Measurements from ENCODE around the gene ACKR4. TPM values are rescaled to one million over a fixed set of nuclear protein-coding genes. Genes with fewer than 3 reads are reported as not detected.
"Not testable (repeated sequence)": the region's sequence is repeated elsewhere in the genome, so short reads cannot be mapped to it uniquely, and the experiment has no call there.

The ACKR4 gene
- total RNA-seq, 2 donors from 2014 or later: 7.3 to 13.5 TPM

GRCh38 chr3:132553826-132554225 is 43.2 kb upstream of the ACKR4 start:
- Histone ChIP-seq H3K9me3 (no peaks in the 10 kb centered on the region), H3K4me1 (ENCODE audit: control insufficient read depth in 1 of 2, low read depth in 2 of 2) (peaks cover 18 to 19% of the 10 kb centered on the region in 2 donors), H3K36me3 (no peaks in the 10 kb centered on the region), H3K27me3 (replicated peaks; ENCODE audit: insufficient read depth) (no peaks in the 10 kb centered on the region), H3K4me3 (no peak overlapping the region), H3K27ac (no peak overlapping the region)
- DNase-seq (ENCODE audit: low spot score): no peak
- no peak for TF ChIP-seq CTCF (IDR thresholded peaks at IDR 0.05)
- ATAC-seq (ENCODE audit: insufficient number of reproducible peaks, low FRiP score, low read depth): no peak

- Histone ChIP-seq H3K36me3 (no peaks in the 10 kb centered on the region), H3K27ac (no peak overlapping the region), H3K4me1 (ENCODE audit: control insufficient read depth in 1 of 2, low read depth in 2 of 2) (peaks cover 18 to 19% of the 10 kb centered on the region in 2 donors), H3K9me3 (no peaks in the 10 kb centered on the region), H3K4me3 (no peak overlapping the region), H3K27me3 (replicated peaks; ENCODE audit: insufficient read depth) (no peaks in the 10 kb centered on the region)
- no peak for DNase-seq (ENCODE audit: low spot score)
- TF ChIP-seq CTCF (IDR thresholded peaks at IDR 0.05): no peak
- ATAC-seq (ENCODE audit: insufficient number of reproducible peaks, low FRiP score, low read depth): no peak
Observed at GRCh38 chr3:132554437-132554836, 42.6 kb upstream of the ACKR4 start.

GRCh38 chr3:132555306-132556035 is 41.6 kb upstream of the ACKR4 start:
- no peak for TF ChIP-seq CTCF (IDR thresholded peaks at IDR 0.05)
- no peak overlapping the region for H3K27ac ChIP-seq
- H3K36me3 ChIP-seq: no peaks in the 10 kb centered on the region
- H3K4me3 ChIP-seq: no peak overlapping the region
- H3K27me3 ChIP-seq (replicated peaks; ENCODE audit: insufficient read depth): no peaks in the 10 kb centered on the region
- peaks cover 9 to 11% of the 10 kb centered on the region in 2 donors for H3K4me1 ChIP-seq (ENCODE audit: control insufficient read depth in 1 of 2, low read depth in 2 of 2)
- H3K9me3 ChIP-seq: no peaks in the 10 kb centered on the region
- ATAC-seq (ENCODE audit: insufficient number of reproducible peaks, low FRiP score, low read depth): no peak
- DNase-seq (ENCODE audit: low spot score): no peak

GRCh38 chr3:132556036-132556386 is 41.1 kb upstream of the ACKR4 start:
- H3K9me3 ChIP-seq; H3K27me3 ChIP-seq (replicated peaks; ENCODE audit: insufficient read depth); H3K4me3 ChIP-seq; ATAC-seq (ENCODE audit: insufficient number of reproducible peaks, low FRiP score, low read depth); H3K27ac ChIP-seq; H3K36me3 ChIP-seq; H3K4me1 ChIP-seq (ENCODE audit: control insufficient read depth in 1 of 2, low read depth in 2 of 2); DNase-seq (ENCODE audit: low spot score): not testable (repeated sequence)

- Histone ChIP-seq H3K27me3 (replicated peaks; ENCODE audit: insufficient read depth) (no peaks in the 10 kb centered on the region), H3K36me3 (no peaks in the 10 kb centered on the region), H3K4me3 (no peak overlapping the region), H3K9me3 (no peaks in the 10 kb centered on the region), H3K27ac (no peak overlapping the region), H3K4me1 (ENCODE audit: control insufficient read depth in 1 of 2, low read depth in 2 of 2) (no peaks in the 10 kb centered on the region)
- no peak for TF ChIP-seq CTCF (IDR thresholded peaks at IDR 0.05)
- ATAC-seq (ENCODE audit: insufficient number of reproducible peaks, low FRiP score, low read depth) (no peak), DNase-seq (ENCODE audit: low spot score) (no peak)
Observed at GRCh38 chr3:132556508-132557159, 40.4 kb upstream of the ACKR4 start.
